ENCODE data around the gene CMIP.

Gene CMIP

DNA sequence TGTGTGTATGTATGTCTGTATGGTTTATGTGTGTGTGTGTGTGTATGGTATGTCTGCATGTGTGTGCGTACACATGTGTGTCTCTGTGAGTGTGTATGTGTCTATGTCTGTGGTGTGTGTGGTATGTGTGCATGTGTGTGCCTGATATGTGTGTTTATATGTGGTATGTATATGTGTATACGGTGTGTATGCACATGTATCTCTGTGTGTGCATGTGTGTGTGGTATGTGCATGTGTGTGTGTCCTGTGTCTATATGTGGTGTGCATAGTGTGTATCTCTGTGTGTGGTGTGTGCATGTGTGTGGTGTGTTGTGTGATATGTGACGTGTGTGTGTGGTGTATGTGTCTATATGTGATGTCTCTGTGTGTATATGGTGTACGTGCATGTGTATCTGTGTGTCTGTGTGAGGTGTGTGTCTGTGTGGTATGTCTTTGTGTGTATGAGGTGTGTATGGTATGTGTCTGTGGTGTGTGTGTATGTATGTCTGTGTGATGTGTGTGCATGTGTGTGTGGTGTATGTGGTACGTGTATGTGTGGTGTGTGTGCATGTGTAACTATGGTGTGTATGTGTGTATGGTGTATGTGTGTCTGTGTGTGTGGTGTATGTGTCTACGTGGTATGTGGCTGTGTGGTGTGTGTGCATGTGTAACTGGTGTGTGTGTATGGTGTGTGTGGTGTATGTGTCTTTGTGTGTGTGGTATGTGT lies 170.2 kb downstream of the CMIP start:
- in situ Hi-C loops (cut with HindIII; ENCODE audit: low sequenced_read_pairs), result no loop called here

DNA sequence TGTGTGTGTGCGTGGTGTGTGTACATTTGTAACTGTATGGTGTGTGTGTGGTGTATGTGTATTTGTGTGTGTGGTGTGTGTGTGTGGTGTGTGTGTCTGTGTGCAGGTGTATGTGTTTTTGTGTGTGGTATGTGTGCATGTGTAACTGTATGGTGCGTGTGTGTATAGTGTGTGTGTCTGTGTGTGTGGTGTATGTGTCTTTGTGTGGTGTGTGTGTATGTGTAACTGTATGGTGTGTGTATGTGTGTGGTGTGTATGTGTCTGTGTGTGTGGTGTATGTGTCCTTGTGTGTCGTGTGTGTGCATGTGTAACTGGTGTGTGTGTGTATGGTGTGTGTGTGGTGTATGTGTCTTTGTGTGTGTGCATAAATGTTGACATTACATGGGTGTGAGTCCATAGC lies 170.8 kb downstream of the CMIP start:
- in situ Hi-C loops (cut with HindIII; ENCODE audit: low sequenced_read_pairs), result no loop called here

GRCh38 chr16:81615833-81616232 lies 171.2 kb downstream of the CMIP start:
- in situ Hi-C loops (cut with HindIII; ENCODE audit: low sequenced_read_pairs), result no loop called here

- in situ Hi-C loops (cut with HindIII; ENCODE audit: low sequenced_read_pairs), result no loop called here
Observed at GRCh38 chr16:81616321-81617020, 171.9 kb downstream of the CMIP start.

DNA sequence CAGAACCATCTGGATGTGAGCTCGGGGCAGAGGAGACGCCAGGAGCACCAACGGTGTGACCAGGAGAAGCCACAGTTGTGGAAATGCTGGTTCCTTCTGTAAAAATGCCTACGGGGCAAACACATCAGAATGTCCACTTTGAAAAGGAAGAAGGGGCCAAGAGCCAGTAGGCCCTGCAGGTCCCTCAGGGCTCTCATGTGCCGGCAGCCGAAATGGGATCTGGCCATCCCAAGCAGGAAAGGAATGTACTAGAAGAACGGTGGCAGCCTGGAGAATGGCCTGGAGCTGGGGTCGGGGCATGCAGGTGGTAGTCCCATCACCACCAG lies 172.4 kb downstream of the CMIP start:
- in situ Hi-C loops (cut with HindIII; ENCODE audit: low sequenced_read_pairs), result no loop called here

GRCh38 chr16:81618187-81618586 lies 173.6 kb downstream of the CMIP start:
- in situ Hi-C loops (cut with HindIII; ENCODE audit: low sequenced_read_pairs), result no loop called here

- in situ Hi-C loops (cut with HindIII; ENCODE audit: low sequenced_read_pairs), result no loop called here
Observed at GRCh38 chr16:81618661-81619060, 174.1 kb downstream of the CMIP start.

- in situ Hi-C loops (cut with HindIII; ENCODE audit: low sequenced_read_pairs), result loop anchor here (5.0 kb wide), 1 partner anchor 33 kb away; no protein-coding TSS in a partner anchor
Observed at GRCh38 chr16:81620029-81620428, 175.4 kb downstream of the CMIP start.

- in situ Hi-C loops (cut with HindIII; ENCODE audit: low sequenced_read_pairs), result loop anchor here (5.0 kb wide), 1 partner anchor 33 kb away; no protein-coding TSS in a partner anchor
Observed at GRCh38 chr16:81620796-81621195, 176.2 kb downstream of the CMIP start.

DNA sequence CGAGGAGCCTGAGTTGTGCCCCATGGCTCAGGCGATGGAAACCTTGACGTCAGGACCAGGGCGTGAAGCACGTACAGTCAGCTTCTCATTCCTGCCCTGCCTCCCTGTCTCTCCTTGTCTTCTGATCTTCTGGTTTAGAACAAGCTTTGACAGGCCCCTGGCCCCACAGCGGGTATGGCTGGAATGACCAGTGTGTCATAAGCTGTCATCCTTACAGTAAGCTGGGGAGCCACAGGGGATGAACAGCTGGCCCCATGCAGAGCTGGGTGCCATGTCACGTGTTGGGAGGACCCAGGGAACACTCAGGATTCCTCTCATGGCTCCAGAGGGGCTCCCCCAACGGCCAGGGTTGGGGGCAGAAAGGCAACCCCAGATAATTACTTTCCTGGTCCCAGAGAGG lies 176.9 kb downstream of the CMIP start:
- in situ Hi-C loops (cut with HindIII; ENCODE audit: low sequenced_read_pairs), result loop anchor here (5.0 kb wide), 1 partner anchor 34 kb away; no protein-coding TSS in a partner anchor

- in situ Hi-C loops (cut with HindIII; ENCODE audit: low sequenced_read_pairs), result loop anchor here (5.0 kb wide), 1 partner anchor 36 kb away; no protein-coding TSS in a partner anchor
Observed at GRCh38 chr16:81623365-81624102, 178.9 kb downstream of the CMIP start.

DNA sequence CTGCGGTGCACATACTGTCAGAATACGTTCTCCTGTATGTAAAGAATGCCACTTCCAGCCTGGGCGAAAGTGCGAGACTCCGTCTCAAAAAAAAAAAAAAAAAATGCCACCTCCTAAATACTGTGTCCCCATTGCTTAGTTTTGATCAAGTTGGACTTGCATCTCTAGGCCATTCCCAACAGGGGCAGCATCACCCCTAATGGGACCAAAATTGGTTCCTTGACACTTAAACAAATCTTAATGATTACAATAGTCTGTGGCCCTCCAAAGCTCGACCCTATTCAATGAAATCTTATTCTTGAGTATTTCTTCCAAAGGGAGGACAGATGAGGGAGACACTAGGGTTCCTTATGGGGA lies 179.8 kb downstream of the CMIP start:
- in situ Hi-C loops (cut with HindIII; ENCODE audit: low sequenced_read_pairs), result loop anchor here (5.0 kb wide), 1 partner anchor 37 kb away; no protein-coding TSS in a partner anchor

GRCh38 chr16:81624760-81625543 lies 180.3 kb downstream of the CMIP start:
- in situ Hi-C loops (cut with HindIII; ENCODE audit: low sequenced_read_pairs), result loop anchor here (5.0 kb wide), 1 partner anchor 38 kb away; no protein-coding TSS in a partner anchor

- in situ Hi-C loops (cut with HindIII; ENCODE audit: low sequenced_read_pairs), result no loop called here
Observed at GRCh38 chr16:81625544-81626153, 181.0 kb downstream of the CMIP start.

DNA sequence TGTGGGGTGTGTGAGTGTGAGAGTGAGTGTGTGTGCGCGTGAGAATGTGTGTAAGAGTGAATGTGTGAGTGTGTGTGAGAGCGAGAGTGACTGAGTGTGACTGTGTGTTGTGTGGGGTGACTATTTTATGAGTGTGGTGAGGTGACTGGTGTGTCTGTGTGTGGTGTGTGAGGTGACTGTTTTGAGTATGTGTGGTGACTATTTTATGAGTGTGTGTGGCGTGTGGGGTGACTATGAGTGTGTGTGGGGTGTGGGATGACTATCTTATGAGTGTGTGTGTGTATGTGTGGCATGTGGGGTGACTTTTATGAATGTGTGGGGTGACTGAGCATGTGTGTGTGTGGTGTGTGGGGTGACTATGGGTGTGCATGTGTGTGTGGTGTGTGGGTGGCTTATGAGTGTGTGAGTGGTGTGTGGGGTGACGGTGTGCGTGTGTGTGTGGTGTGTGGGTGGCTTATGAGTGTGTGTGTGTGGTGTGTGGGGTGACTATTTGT lies 181.6 kb downstream of the CMIP start:
- in situ Hi-C loops (cut with HindIII; ENCODE audit: low sequenced_read_pairs), result no loop called here

DNA sequence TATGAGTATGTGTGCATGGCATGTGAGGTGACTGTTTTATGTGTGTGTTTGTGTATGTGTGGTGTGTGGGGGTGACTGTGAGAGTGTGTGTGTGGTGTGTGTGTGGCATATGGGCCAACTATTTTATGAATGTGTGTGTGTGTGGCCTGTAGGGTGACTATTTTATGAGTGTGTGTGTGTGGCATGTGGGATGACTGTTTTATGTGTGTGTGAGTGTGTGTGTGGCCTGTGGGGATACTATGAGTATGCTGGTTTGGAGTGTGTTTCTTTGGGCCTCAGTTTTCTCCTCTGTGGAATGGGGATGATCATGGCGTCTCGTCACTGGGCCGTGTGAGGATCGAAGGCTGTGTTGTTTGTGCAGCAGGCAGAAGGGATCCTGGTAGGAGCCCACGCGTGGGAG lies 182.4 kb downstream of the CMIP start:
- in situ Hi-C loops (cut with HindIII; ENCODE audit: low sequenced_read_pairs), result no loop called here

GRCh38 chr16:81627729-81628244 lies 183.2 kb downstream of the CMIP start:
- in situ Hi-C loops (cut with HindIII; ENCODE audit: low sequenced_read_pairs), result no loop called here

DNA sequence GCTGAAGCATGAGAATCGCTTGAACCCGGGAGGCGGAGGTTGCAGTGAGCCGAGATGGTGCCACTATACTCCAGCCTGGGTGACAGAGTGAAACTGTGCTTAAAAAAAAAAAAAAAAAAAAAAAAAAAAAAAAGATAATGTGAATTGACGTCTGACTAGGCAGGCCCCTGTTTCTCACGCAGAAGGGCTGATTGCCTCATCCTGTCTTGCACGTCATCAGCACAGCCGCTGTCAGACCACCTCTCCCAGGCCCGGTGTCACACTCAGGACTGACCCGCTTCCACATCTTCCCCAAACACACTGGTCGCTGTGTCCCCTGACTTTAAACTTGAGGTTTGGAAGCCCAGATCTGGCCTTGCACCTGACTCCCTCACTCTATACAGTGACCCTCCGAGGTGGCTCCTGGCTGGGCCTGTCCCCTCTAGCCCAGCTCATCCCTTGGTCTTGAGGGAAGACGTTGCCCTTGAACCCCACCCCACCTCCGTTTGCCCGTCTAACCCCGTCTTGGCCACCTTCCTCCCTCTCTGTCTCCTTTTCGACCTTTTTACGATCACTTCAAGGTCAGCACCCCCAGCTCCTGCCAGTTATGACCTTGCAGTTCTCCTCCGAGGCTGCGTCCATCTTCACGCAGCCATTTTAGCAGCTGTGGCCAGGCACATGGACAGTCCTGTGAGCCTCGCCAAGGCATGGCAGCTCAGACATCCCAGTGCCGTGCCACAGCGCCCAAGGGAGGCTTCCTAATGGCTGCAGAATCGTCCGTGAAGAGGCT lies 184.6 kb downstream of the CMIP start:
- in situ Hi-C loops (cut with HindIII; ENCODE audit: low sequenced_read_pairs), result no loop called here
